Activated CD4-positive, alpha-beta T cell treated with anti-CD3 and anti-CD28 coated beads for 24 hours (primary cell): Measurements from ENCODE around the gene NKX2-8.

Source experiments
- DNase-seq, 2 donors: peaks; one replicate each; pipeline ENCODE4 v3.0.0-alpha.2; 2020; ENCODE audit warnings: low read depth in 2 of 2

Gene NKX2-8

GRCh38 chr14:36582011-36582873 is at the start of gene NKX2-8:
Gene NKX2-8, minus strand, starts transcription at chr14:36582614. Its CDS starts 225 bp downstream, at chr14:36582389.
- DNase-seq: no peak

- no peak for DNase-seq
Measured at GRCh38 chr14:36627981-36628380, 45.6 kb upstream of the NKX2-8 start.

- no peak for DNase-seq
Measured at GRCh38 chr14:36626151-36626550, 43.7 kb upstream of the NKX2-8 start.

- DNase-seq: no peak
Measured at GRCh38 chr14:36625436-36625835, 43.0 kb upstream of the NKX2-8 start.

- no peak for DNase-seq
Measured at GRCh38 chr14:36625014-36625413, 42.6 kb upstream of the NKX2-8 start.

- DNase-seq: no peak
Measured at GRCh38 chr14:36619853-36620252, 37.4 kb upstream of the NKX2-8 start.

- DNase-seq: no peak
Measured at GRCh38 chr14:36619131-36619530, 36.7 kb upstream of the NKX2-8 start.

GRCh38 chr14:36618641-36619040 is 36.2 kb upstream of the NKX2-8 start:
- DNase-seq: no peak

GRCh38 chr14:36617824-36618223 is 35.4 kb upstream of the NKX2-8 start:
- no peak for DNase-seq

GRCh38 chr14:36605506-36605857 is 23.1 kb upstream of the NKX2-8 start:
- DNase-seq: no peak

- peak in 1 of 2 donors; percentile 2 for DNase-seq
Measured at GRCh38 chr14:36604757-36605505, 22.5 kb upstream of the NKX2-8 start.

- no peak for DNase-seq
Measured at GRCh38 chr14:36600431-36600830, 18.0 kb upstream of the NKX2-8 start.

GRCh38 chr14:36591482-36591881 is 9.1 kb upstream of the NKX2-8 start:
- no peak for DNase-seq

- DNase-seq: no peak
Measured at GRCh38 chr14:36588788-36589187, 6.4 kb upstream of the NKX2-8 start.

- DNase-seq: no peak
Measured at GRCh38 chr14:36588119-36588518, 5.7 kb upstream of the NKX2-8 start.

GRCh38 chr14:36585100-36585499 is 2.7 kb upstream of the NKX2-8 start:
- DNase-seq: no peak

GRCh38 chr14:36583893-36584811 is 1.7 kb upstream of the NKX2-8 start:
- no peak for DNase-seq

GRCh38 chr14:36583242-36583892 is 953 bp upstream of the NKX2-8 start:
- no peak for DNase-seq

GRCh38 chr14:36582874-36583241 is 444 bp upstream of the NKX2-8 start:
- DNase-seq: no peak

GRCh38 chr14:36580856-36581831 is 1.3 kb downstream of the NKX2-8 start:
- DNase-seq: no peak
